HL-60 (cell line): Measurements from ENCODE around the gene PRR5.

Experiments used
- DNase-seq, 2 experiments: peaks; one replicate each; pipeline ENCODE4 v3.0.0-alpha.2; 2010 to 2020; ENCODE audit warnings: low read depth in 1 of 2, low spot score in 1 of 2
- H3K27ac ChIP-seq: fragments of 250-450 bp; sonication (Bioruptor Pico); replicated peaks from 2 replicates; pipeline ENCODE4 v1.5.1; 2020; ENCODE audit warnings: mild to moderate bottlenecking, moderate library complexity
- H3K27me3 ChIP-seq: fragments of 250-450 bp; sonication (Bioruptor Pico); 2 replicates; pipeline ENCODE4 v1.5.1; 2021; ENCODE audit warnings: mild to moderate bottlenecking, moderate library complexity; ENCODE audit not compliant: insufficient read depth, poor library complexity, severe bottlenecking
- H3K4me3 ChIP-seq: replicated peaks from 2 replicates; pipeline ENCODE4 v1.5.1; 2011; ENCODE audit warnings: mild to moderate bottlenecking, control low read depth, low read length; ENCODE audit not compliant: insufficient read depth
- CTCF ChIP-seq: IDR thresholded peaks from one replicate; pipeline ENCODE4 v1.5.1; 2011; ENCODE audit warnings: low read length, control low read depth, inconsistent platforms; ENCODE audit not compliant: insufficient read depth
- GABPA ChIP-seq: IDR thresholded peaks from 2 replicates; pipeline ENCODE4 v1.6.1; 2012; ENCODE audit warnings: low read depth
- POLR2AphosphoS5 ChIP-seq: IDR thresholded peaks from 2 replicates; pipeline ENCODE4 v1.6.1; 2012; ENCODE audit warnings: low read depth
- REST ChIP-seq: IDR thresholded peaks from 2 replicates; pipeline ENCODE4 v1.6.1; 2012; ENCODE audit warnings: low read depth; ENCODE audit not compliant: insufficient replicate concordance
- SPI1 ChIP-seq: IDR thresholded peaks from 2 replicates; pipeline ENCODE4 v1.6.1; 2012; ENCODE audit warnings: low read depth, mild to moderate bottlenecking, borderline replicate concordance

Gene PRR5

GRCh38 chr22:44660051-44660830 lies 41.8 kb upstream of the PRR5 start:
- Histone ChIP-seq H3K27ac (no peak overlapping the region), H3K4me3 (no peak overlapping the region), H3K27me3 (no peaks in the 10 kb centered on the region)
- DNase-seq = no peak
- TF ChIP-seq REST (no peak), SPI1 (no peak), POLR2AphosphoS5 (no peak)

- TF ChIP-seq SPI1 (no peak), POLR2AphosphoS5 (no peak), GABPA (no peak), REST (no peak), CTCF (no peak)
- H3K27ac ChIP-seq = no peak overlapping the region
- no peaks in the 10 kb centered on the region for H3K27me3 ChIP-seq
- no peak for DNase-seq
- no peak overlapping the region for H3K4me3 ChIP-seq
Measured at GRCh38 chr22:44661070-44661469, 40.9 kb upstream of the PRR5 start.

GRCh38 chr22:44661659-44662569 lies 40.1 kb upstream of the PRR5 start:
- TF ChIP-seq REST (no peak), CTCF (no peak), GABPA (no peak), SPI1 (no peak), POLR2AphosphoS5 (no peak)
- DNase-seq = no peak
- no peaks in the 10 kb centered on the region for H3K27me3 ChIP-seq
- no peak overlapping the region for H3K27ac ChIP-seq
- no peak overlapping the region for H3K4me3 ChIP-seq
